Measurements from ENCODE around the gene OXSR1.
A peak's percentile ranks its signal among the peaks of the same experiment; 100 is the strongest.

Gene OXSR1

GRCh38 chr3:38136393-38136776 is 29.0 kb upstream of the OXSR1 start:
- Histone ChIP-seq H3K4me3 (peak overlapping the region; percentile 90 to 97), H3K36me3 (peaks cover 27 to 42% (median 33%) of the 10 kb centered on the region in 3 donors), H3K27me3 (no peaks in the 10 kb centered on the region), H3K27ac (peak overlapping the region; percentile 88 to 89), H3K9me3 (no peaks in the 10 kb centered on the region), H3K4me1 (peaks cover 0 to 67% (median 37%) of the 10 kb centered on the region in 4 donors)
- DNase-seq = no peak
- intact Hi-C loops (cut with DNase I; ENCODE audit: low total_unique reads) = loop anchor here (10.0 kb wide), 1 partner anchor 102 kb away; the partner anchor contains the start of gene DLEC1
- TF ChIP-seq CTCF (IDR thresholded peaks at IDR 0.05) = no peak

GRCh38 chr3:38136777-38137614 is 28.3 kb upstream of the OXSR1 start, which contains the start of gene ACAA1:
Gene ACAA1 (minus strand): TSS chr3:38137127. CDS start chr3:38137035, 92 bp downstream.
- H3K4me3 ChIP-seq = peak within 1 kb of the TSS; percentile 90 to 97
- peak within 1 kb of the TSS; percentile 88 to 89 for H3K27ac ChIP-seq
- TF ChIP-seq CTCF (IDR thresholded peaks at IDR 0.05) = peak in 1 of 2 experiments; percentile 8
- no peaks in the 10 kb centered on the region for H3K9me3 ChIP-seq
- peaks cover 0 to 67% (median 37%) of the 10 kb centered on the region in 4 donors for H3K4me1 ChIP-seq
- DNase-seq = peak; percentile 100
- no peaks in the 10 kb centered on the region for H3K27me3 ChIP-seq
- intact Hi-C loops (cut with DNase I; ENCODE audit: low total_unique reads) = loop anchor here (10.0 kb wide), 1 partner anchor 102 kb away; the partner anchor contains the start of gene DLEC1
- peaks cover 25 to 42% (median 33%) of the 10 kb centered on the region in 3 donors for H3K36me3 ChIP-seq

GRCh38 chr3:38137615-38138348 is 27.6 kb upstream of the OXSR1 start:
- Histone ChIP-seq H3K27me3 (no peaks in the 10 kb centered on the region), H3K27ac (peak overlapping the region; percentile 88 to 89), H3K4me1 (peaks cover 0 to 62% (median 35%) of the 10 kb centered on the region in 4 donors), H3K9me3 (no peaks in the 10 kb centered on the region), H3K4me3 (peak overlapping the region; percentile 90 to 97), H3K36me3 (peaks cover 24 to 42% (median 32%) of the 10 kb centered on the region in 3 donors)
- DNase-seq = peak in 1 of 2 donors; percentile 71
- intact Hi-C loops (cut with DNase I; ENCODE audit: low total_unique reads) = loop anchor here (2.0 to 10.0 kb wide), 2 partner anchors 27 to 103 kb away; partner anchors contain the start of genes DLEC1 and OXSR1
- no peak for TF ChIP-seq CTCF (IDR thresholded peaks at IDR 0.05)

- TF ChIP-seq CTCF (IDR thresholded peaks at IDR 0.05) = no peak
- peak within 1 kb of the TSS; percentile 90 to 97 for H3K4me3 ChIP-seq
- no peaks in the 10 kb centered on the region for H3K9me3 ChIP-seq
- peak; percentile 86 to 90 for DNase-seq
- no peaks in the 10 kb centered on the region for H3K27me3 ChIP-seq
- H3K4me1 ChIP-seq = peaks cover 0 to 55% (median 33%) of the 10 kb centered on the region in 4 donors
- intact Hi-C loops (cut with DNase I; ENCODE audit: low total_unique reads) = loop anchor here (2.0 to 10.0 kb wide), 2 partner anchors 26 to 104 kb away; partner anchors contain the start of genes DLEC1 and OXSR1
- H3K27ac ChIP-seq = peak within 1 kb of the TSS; percentile 88 to 89
- peaks cover 16 to 34% (median 24%) of the 10 kb centered on the region in 3 donors for H3K36me3 ChIP-seq
These were observed 26.8 kb upstream of the OXSR1 start, which contains the start of gene MYD88 for GRCh38 chr3:38138349-38139190. Gene MYD88 (plus strand): TSS chr3:38138661. CDS start chr3:38138701, 40 bp downstream.

All from tibial artery (tissue), 4 donors.